Endodermal cell (in vitro differentiated cells): Measurements from ENCODE around the gene L1CAM. TPM values are rescaled to one million over a fixed set of nuclear protein-coding genes. Genes with fewer than 3 reads are reported as not detected.
A peak's percentile ranks its signal among the peaks of the same experiment; 100 is the strongest.

Experiments
- DNase-seq: peaks from one replicate; pipeline ENCODE4 v3.0.0-alpha.2; 2017
- H3K27ac ChIP-seq: 2 replicates; pipeline ENCODE4 v1.5.1; 2013; ENCODE audit warnings: mild to moderate bottlenecking, low read depth, low read length, moderate library complexity
- H3K27me3 ChIP-seq: 2 replicates; pipeline ENCODE4 v1.6.1; 2013; ENCODE audit warnings: mild to moderate bottlenecking, low read length, moderate library complexity; ENCODE audit not compliant: insufficient read depth, control insufficient read depth, poor library complexity, severe bottlenecking
- H3K36me3 ChIP-seq: 2 replicates; pipeline ENCODE4 v1.7.0; 2013; ENCODE audit warnings: mild to moderate bottlenecking, low read length, moderate library complexity; ENCODE audit not compliant: control insufficient read depth, insufficient read depth
- H3K4me1 ChIP-seq: one replicate; pipeline ENCODE4 v1.7.0; 2013; ENCODE audit warnings: low read length; ENCODE audit not compliant: control insufficient read depth, insufficient read depth
- H3K4me3 ChIP-seq: 2 replicates; pipeline ENCODE4 v1.5.1; 2013; ENCODE audit warnings: mild to moderate bottlenecking, low read length, moderate library complexity
- H3K9ac ChIP-seq: 2 replicates; pipeline ENCODE4 v1.6.1; 2013; ENCODE audit warnings: mild to moderate bottlenecking, low read length, moderate library complexity; ENCODE audit not compliant: poor library complexity, severe bottlenecking; ENCODE audit errors: extremely low read depth
- H3K9me3 ChIP-seq: 2 replicates; pipeline ENCODE4 v1.6.1; 2013; ENCODE audit warnings: mild to moderate bottlenecking, low read length, moderate library complexity; ENCODE audit not compliant: control insufficient read depth
- H3K27ac Mint-ChIP-seq: 2 replicates; pipeline ENCODE4 v1.8.0; 2020; ENCODE audit warnings: mixed read lengths
- H3K27me3 Mint-ChIP-seq: 2 replicates; pipeline ENCODE4 v1.8.0; 2021; ENCODE audit warnings: mild to moderate bottlenecking, mixed read lengths; ENCODE audit not compliant: insufficient read depth
- H3K36me3 Mint-ChIP-seq: 2 replicates; pipeline ENCODE4 v1.8.0; 2020; ENCODE audit warnings: low read depth, mixed read lengths
- H3K4me1 Mint-ChIP-seq: 2 replicates; pipeline ENCODE4 v1.8.0; 2020; ENCODE audit warnings: mixed read lengths
- H3K4me3 Mint-ChIP-seq: 2 replicates; pipeline ENCODE4 v1.8.0; 2020; ENCODE audit warnings: mild to moderate bottlenecking, moderate library complexity, mixed read lengths
- H3K9me3 Mint-ChIP-seq: 2 replicates; pipeline ENCODE4 v1.8.0; 2020; ENCODE audit warnings: mild to moderate bottlenecking, mixed read lengths
- CTCF ChIP-seq: fragments of 200-600 bp; sonication (generic); conservative IDR thresholded peaks from 2 replicates; pipeline ENCODE4 v1.5.0; 2021; ENCODE audit warnings: antibody characterized with exemption, mild to moderate bottlenecking
- WGBS, 2 experiments: methylation state at CpG; one replicate each; pipeline versions ENCODE4 v1.1.5 to v1.1.7; 2013; ENCODE audit warnings: missing lambda C conversion rate in 2 of 2, mixed read lengths in 1 of 2; ENCODE audit not compliant: insufficient coverage in 1 of 2, insufficient read length in 1 of 2; 5-methylcytosine and 5-hydroxymethylcytosine counted together
- total RNA-seq, 2 donors: library from RNA; stranded (reverse); fragmentation: NEBNext Ultra II Directional in 1 of 2; extraction: Animal tissue kit (Norgen Biotek cat#: 25700) in 1 of 2; gene quantifications; 2 replicates in 1 of 2; 3 replicates in 1 of 2; pipeline ENCODE4 v1.2.1, GENCODE V29; 2021

L1CAM gene
- total RNA-seq, 2 donors from 2014 or later: 7.5 to 29.0 TPM

- 0 to 6% methylated on average over 3 to 20 of the region's 28 CpGs for WGBS, 2 experiments
- Histone ChIP-seq H3K27me3 (no peaks in the 10 kb centered on the region), H3K36me3 (no peaks in the 10 kb centered on the region), H3K9me3 (no peaks in the 10 kb centered on the region), H3K27ac (peak overlapping the region; percentile 91), H3K4me3 (peak overlapping the region; percentile 66), H3K4me1 (peaks cover 3% of the 10 kb centered on the region), H3K9ac (no peak overlapping the region)
- Mint-ChIP-seq H3K27me3 (no peaks in the 10 kb centered on the region), H3K4me1 (peaks cover 27% of the 10 kb centered on the region), H3K27ac (peak overlapping the region; percentile 86), H3K9me3 (peaks cover 49% of the 10 kb centered on the region), H3K4me3 (peak overlapping the region; percentile 49), H3K36me3 (no peaks in the 10 kb centered on the region)
- TF ChIP-seq CTCF: no peak
- DNase-seq: peak; percentile 93
Observed at GRCh38 chrX:153878969-153879653, 6.9 kb downstream of the L1CAM start.

- Mint-ChIP-seq H3K4me3 (peak overlapping the region; percentile 49), H3K36me3 (no peaks in the 10 kb centered on the region), H3K9me3 (peaks cover 46% of the 10 kb centered on the region), H3K4me1 (peaks cover 27% of the 10 kb centered on the region), H3K27me3 (no peaks in the 10 kb centered on the region), H3K27ac (peak overlapping the region; percentile 64)
- Histone ChIP-seq H3K9ac (no peak overlapping the region), H3K4me3 (peak overlapping the region; percentile 66), H3K36me3 (no peaks in the 10 kb centered on the region), H3K27me3 (no peaks in the 10 kb centered on the region), H3K27ac (no peak overlapping the region), H3K4me1 (peaks cover 3% of the 10 kb centered on the region), H3K9me3 (no peaks in the 10 kb centered on the region)
- DNase-seq: no peak
- TF ChIP-seq CTCF: no peak
- 33 to 43% methylated on average over 1 to 4 of the region's 5 CpGs for WGBS, 2 experiments
Observed at GRCh38 chrX:153878345-153878744, 7.6 kb downstream of the L1CAM start.

- H3K36me3 ChIP-seq: no peaks in the 10 kb centered on the region
Observed at GRCh38 chrX:153877571-153878261, 8.3 kb downstream of the L1CAM start.

More at GRCh38 chrX:153877571-153878261, 8.3 kb downstream of the L1CAM start:
- no peak overlapping the region for H3K27ac ChIP-seq
- H3K9ac ChIP-seq: no peak overlapping the region
- no peaks in the 10 kb centered on the region for H3K27me3 ChIP-seq
- no peak overlapping the region for H3K4me3 Mint-ChIP-seq
- H3K36me3 Mint-ChIP-seq: no peaks in the 10 kb centered on the region
- H3K4me1 ChIP-seq: peaks cover 3% of the 10 kb centered on the region
- no peak for TF ChIP-seq CTCF
- WGBS, 2 experiments: 94% methylated on average over 3 to 7 of the region's 8 CpGs
- no peak overlapping the region for H3K4me3 ChIP-seq
- no peak overlapping the region for H3K27ac Mint-ChIP-seq
- peaks cover 50% of the 10 kb centered on the region for H3K9me3 Mint-ChIP-seq
- no peaks in the 10 kb centered on the region for H3K9me3 ChIP-seq
- H3K4me1 Mint-ChIP-seq: peaks cover 28% of the 10 kb centered on the region
- DNase-seq: peak; percentile 20
- H3K27me3 Mint-ChIP-seq: no peaks in the 10 kb centered on the region
